C4-2B (cell line): ENCODE results near the gene TBX10.
A peak's percentile ranks its signal among the peaks of the same experiment; 100 is the strongest.
"Not testable (repeated sequence)": the region's sequence is repeated elsewhere in the genome, so short reads cannot be mapped to it uniquely, and the experiment has no call there.

Source experiments
- H3K27ac ChIP-seq: fragments of 450-650 bp; 2 replicates; pipeline ENCODE4 v1.5.1; 2017
- CTCF ChIP-seq: fragments of 450-650 bp; conservative IDR thresholded peaks from 2 replicates; pipeline ENCODE4 v1.5.1; 2017; ENCODE audit warnings: mild to moderate bottlenecking
- ZFX ChIP-seq: fragments of 450-650 bp; IDR thresholded peaks from 2 replicates; pipeline ENCODE4 v1.6.1; 2017

TBX10 gene

GRCh38 chr11:67662835-67663531, 23.4 kb upstream of the TBX10 start:
- TF ChIP-seq ZFX = no peak
- TF ChIP-seq CTCF = no peak
- no peak overlapping the region for H3K27ac ChIP-seq

GRCh38 chr11:67662142-67662834, 22.7 kb upstream of the TBX10 start:
- no peak for TF ChIP-seq ZFX
- TF ChIP-seq CTCF = no peak
- H3K27ac ChIP-seq = no peak overlapping the region

- not testable (repeated sequence) for H3K27ac ChIP-seq
Measured at GRCh38 chr11:67660752-67661151, 21.2 kb upstream of the TBX10 start.

GRCh38 chr11:67659651-67660165, 20.1 kb upstream of the TBX10 start:
- peak; percentile 69 for TF ChIP-seq CTCF
- H3K27ac ChIP-seq = not testable (repeated sequence)

GRCh38 chr11:67657300-67657699, 17.7 kb upstream of the TBX10 start:
- no peak for TF ChIP-seq CTCF
- no peak for TF ChIP-seq ZFX
- H3K27ac ChIP-seq = peak overlapping the region; percentile 94

- peak overlapping the region; percentile 94 for H3K27ac ChIP-seq
- no peak for TF ChIP-seq ZFX
- no peak for TF ChIP-seq CTCF
Measured at GRCh38 chr11:67656278-67656922, 16.8 kb upstream of the TBX10 start.

- no peak for TF ChIP-seq CTCF
- no peak for TF ChIP-seq ZFX
- no peak overlapping the region for H3K27ac ChIP-seq
Measured at GRCh38 chr11:67654225-67654624, 14.7 kb upstream of the TBX10 start.
